Activated CD4-positive, CD25-positive, alpha-beta regulatory T cell treated with anti-CD3 and anti-CD28 coated beads, Interleukin-2, amount 50 U/mL, for 16 hours (primary cell): ENCODE data around the gene SLC6A11.
A peak's percentile ranks its signal among the peaks of the same experiment; 100 is the strongest.

Source experiments
- DNase-seq: peaks from one replicate; pipeline ENCODE4 v3.0.0-alpha.2; 2020; ENCODE audit warnings: low read depth, low spot score

SLC6A11 gene

GRCh38 chr3:10929978-10930665, 114.1 kb downstream of the SLC6A11 start:
- DNase-seq = no peak

GRCh38 chr3:10930666-10931040, 114.6 kb downstream of the SLC6A11 start:
- DNase-seq = no peak

- DNase-seq = no peak
These were observed 116.6 kb downstream of the SLC6A11 start for GRCh38 chr3:10932596-10932995.

GRCh38 chr3:10933021-10933420, 117.0 kb downstream of the SLC6A11 start:
- no peak for DNase-seq

GRCh38 chr3:10933470-10933804, 117.4 kb downstream of the SLC6A11 start:
- DNase-seq = no peak

GRCh38 chr3:10933805-10934481, 117.9 kb downstream of the SLC6A11 start:
- no peak for DNase-seq

- DNase-seq = no peak
These were observed 119.0 kb downstream of the SLC6A11 start for GRCh38 chr3:10935028-10935427.

- no peak for DNase-seq
These were observed 120.0 kb downstream of the SLC6A11 start for GRCh38 chr3:10935846-10936631.

GRCh38 chr3:10936686-10937085, 120.7 kb downstream of the SLC6A11 start:
- DNase-seq = no peak

- no peak for DNase-seq
These were observed 121.3 kb downstream of the SLC6A11 start for GRCh38 chr3:10937141-10937825.

GRCh38 chr3:10939556-10939955, 123.5 kb downstream of the SLC6A11 start:
- DNase-seq = no peak

- no peak for DNase-seq
These were observed 124.1 kb downstream of the SLC6A11 start for GRCh38 chr3:10940106-10940505.

- no peak for DNase-seq
These were observed 125.9 kb downstream of the SLC6A11 start for GRCh38 chr3:10941972-10942371.

GRCh38 chr3:10942690-10943205, 126.7 kb downstream of the SLC6A11 start:
- no peak for DNase-seq

GRCh38 chr3:10944866-10945265, 128.8 kb downstream of the SLC6A11 start:
- DNase-seq = no peak

GRCh38 chr3:10945683-10946287, 129.8 kb downstream of the SLC6A11 start:
- DNase-seq = peak; percentile 5

- no peak for DNase-seq
These were observed 130.5 kb downstream of the SLC6A11 start for GRCh38 chr3:10946526-10946925.

- DNase-seq = no peak
These were observed 132.3 kb downstream of the SLC6A11 start for GRCh38 chr3:10948326-10948725.

GRCh38 chr3:10949197-10949596, 133.2 kb downstream of the SLC6A11 start:
- DNase-seq = no peak

- no peak for DNase-seq
These were observed 134.7 kb downstream of the SLC6A11 start for GRCh38 chr3:10950476-10951294.
